HepG2 (cell line): ENCODE results near the gene ZNF467.

Experiments
- HOXA7 ChIP-seq: sonication (generic); formaldehyde crosslinking; IDR thresholded peaks from 2 replicates; pipeline ENCODE4 v1.8.1; 2022; ENCODE audit warnings: mild to moderate bottlenecking, missing genetic modification reagents, moderate library complexity
- POLR2A ChIP-seq, 2 experiments: IDR thresholded peaks; 2 replicates each; pipeline ENCODE4 v1.6.1; 2011; ENCODE audit warnings: low read depth in 2 of 2, low read length in 2 of 2, mild to moderate bottlenecking in 1 of 2, moderate library complexity in 1 of 2; ENCODE audit not compliant: insufficient read depth in 1 of 2
- ZNF670 ChIP-seq: sonication (generic); formaldehyde crosslinking; IDR thresholded peaks from 2 replicates; pipeline ENCODE4 v1.8.0; 2022; ENCODE audit warnings: mild to moderate bottlenecking, missing genetic modification reagents, borderline replicate concordance
- TF ChIP-seq, protein P1 (sequence below): sonication (generic); formaldehyde crosslinking; IDR thresholded peaks from 2 replicates; pipeline ENCODE4 v1.5.0; 2020; ENCODE audit warnings: mild to moderate bottlenecking, missing genetic modification reagents, moderate library complexity

DNA sequence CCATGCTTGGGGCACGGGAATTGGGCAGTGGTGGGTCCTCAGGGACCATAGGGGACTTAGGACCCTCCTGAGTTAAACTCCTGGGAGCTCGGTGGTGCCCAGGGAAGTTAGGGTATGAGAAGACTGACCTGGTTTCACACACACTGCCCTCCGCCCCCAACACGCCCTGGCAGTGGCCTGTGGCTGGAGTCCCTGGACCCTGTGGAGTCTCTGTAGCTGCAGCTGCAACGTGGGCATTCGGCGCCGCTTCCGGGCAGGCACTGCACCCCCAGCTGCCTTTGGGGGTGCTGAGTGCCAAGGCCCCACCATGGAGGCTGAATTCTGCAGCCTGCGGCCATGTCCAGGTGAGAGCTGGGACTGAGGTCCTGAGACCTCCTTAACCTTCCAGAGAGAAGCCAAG is 34.9 kb upstream of the ZNF467 start:
- TF ChIP-seq ZNF670 (no peak), HOXA7 (CRISPR knock-in tag) (no peak), POLR2A (IDR thresholded peaks at IDR 0.05; ENCODE audit: insufficient read depth in 1 of 2, low read depth in 2 of 2, low read length in 2 of 2) (no peak)
- TF ChIP-seq, protein P1, sequence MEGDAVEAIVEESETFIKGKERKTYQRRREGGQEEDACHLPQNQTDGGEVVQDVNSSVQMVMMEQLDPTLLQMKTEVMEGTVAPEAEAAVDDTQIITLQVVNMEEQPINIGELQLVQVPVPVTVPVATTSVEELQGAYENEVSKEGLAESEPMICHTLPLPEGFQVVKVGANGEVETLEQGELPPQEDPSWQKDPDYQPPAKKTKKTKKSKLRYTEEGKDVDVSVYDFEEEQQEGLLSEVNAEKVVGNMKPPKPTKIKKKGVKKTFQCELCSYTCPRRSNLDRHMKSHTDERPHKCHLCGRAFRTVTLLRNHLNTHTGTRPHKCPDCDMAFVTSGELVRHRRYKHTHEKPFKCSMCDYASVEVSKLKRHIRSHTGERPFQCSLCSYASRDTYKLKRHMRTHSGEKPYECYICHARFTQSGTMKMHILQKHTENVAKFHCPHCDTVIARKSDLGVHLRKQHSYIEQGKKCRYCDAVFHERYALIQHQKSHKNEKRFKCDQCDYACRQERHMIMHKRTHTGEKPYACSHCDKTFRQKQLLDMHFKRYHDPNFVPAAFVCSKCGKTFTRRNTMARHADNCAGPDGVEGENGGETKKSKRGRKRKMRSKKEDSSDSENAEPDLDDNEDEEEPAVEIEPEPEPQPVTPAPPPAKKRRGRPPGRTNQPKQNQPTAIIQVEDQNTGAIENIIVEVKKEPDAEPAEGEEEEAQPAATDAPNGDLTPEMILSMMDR (CRISPR knock-in tag) = no peak
